Middle frontal gyrus (tissue), 1 donor: Measurements from ENCODE around the gene JARID2.

Experiments used
- DNase-seq: peaks from one replicate; pipeline ENCODE4 v3.0.0-alpha.2; 2015; ENCODE audit warnings: low spot score; ENCODE audit errors: extremely low spot score

Gene JARID2

GRCh38 chr6:15517600-15517999, 271.7 kb downstream of the JARID2 start:
- no peak for DNase-seq

GRCh38 chr6:15518057-15518456, 272.2 kb downstream of the JARID2 start:
- DNase-seq: no peak

- no peak for DNase-seq
These were observed 273.0 kb downstream of the JARID2 start for GRCh38 chr6:15518878-15519277.

GRCh38 chr6:15519681-15520080, 273.8 kb downstream of the JARID2 start:
- no peak for DNase-seq

GRCh38 chr6:15520626-15521203, 274.8 kb downstream of the JARID2 start:
- no peak for DNase-seq

- no peak for DNase-seq
These were observed 275.7 kb downstream of the JARID2 start for GRCh38 chr6:15521582-15521981.

GRCh38 chr6:15522026-15522425, 276.2 kb downstream of the JARID2 start:
- DNase-seq: no peak

GRCh38 chr6:15522427-15522826, 276.6 kb downstream of the JARID2 start:
- no peak for DNase-seq

GRCh38 chr6:15522856-15523529, 277.1 kb downstream of the JARID2 start:
- DNase-seq: no peak

- DNase-seq: no peak
These were observed 278.1 kb downstream of the JARID2 start for GRCh38 chr6:15523679-15524630.

- no peak for DNase-seq
These were observed 279.1 kb downstream of the JARID2 start for GRCh38 chr6:15524861-15525401.

GRCh38 chr6:15526212-15526701, 280.4 kb downstream of the JARID2 start:
- no peak for DNase-seq

GRCh38 chr6:15527838-15528617, 282.2 kb downstream of the JARID2 start:
- no peak for DNase-seq

- no peak for DNase-seq
These were observed 283.0 kb downstream of the JARID2 start for GRCh38 chr6:15528870-15529269.

- DNase-seq: no peak
These were observed 284.5 kb downstream of the JARID2 start for GRCh38 chr6:15530411-15530810.

GRCh38 chr6:15531973-15532372, 286.1 kb downstream of the JARID2 start:
- no peak for DNase-seq

- no peak for DNase-seq
These were observed 287.6 kb downstream of the JARID2 start for GRCh38 chr6:15533379-15534026.

- no peak for DNase-seq
These were observed 289.1 kb downstream of the JARID2 start for GRCh38 chr6:15534974-15535373.

- DNase-seq: no peak
These were observed 289.8 kb downstream of the JARID2 start for GRCh38 chr6:15535495-15536197.
